Nephron progenitor cell (in vitro differentiated cells): ENCODE measurements around the gene S100A4.
A peak's percentile ranks its signal among the peaks of the same experiment; 100 is the strongest.

Experiments used
- DNase-seq: peaks from one replicate; pipeline ENCODE4 v3.0.0; 2021
- H3K27ac Mint-ChIP-seq: 2 replicates; pipeline ENCODE4 v1.8.0; 2021; ENCODE audit warnings: mild to moderate bottlenecking, moderate library complexity, mixed read lengths
- H3K27me3 Mint-ChIP-seq: 2 replicates; pipeline ENCODE4 v1.8.0; 2021; ENCODE audit warnings: mild to moderate bottlenecking, low read depth, mixed read lengths; ENCODE audit not compliant: poor library complexity
- H3K36me3 Mint-ChIP-seq: 2 replicates; pipeline ENCODE4 v1.8.0; 2021; ENCODE audit warnings: low read depth, mixed read lengths
- H3K4me1 Mint-ChIP-seq: 2 replicates; pipeline ENCODE4 v1.8.0; 2021; ENCODE audit warnings: mixed read lengths
- H3K4me3 Mint-ChIP-seq: 2 replicates; pipeline ENCODE4 v1.8.0; 2021; ENCODE audit warnings: mild to moderate bottlenecking, moderate library complexity, mixed read lengths
- H3K9me3 Mint-ChIP-seq: 2 replicates; pipeline ENCODE4 v1.8.0; 2021; ENCODE audit warnings: mild to moderate bottlenecking, moderate library complexity, mixed read lengths
- CTCF ChIP-seq: fragments of 200-600 bp; sonication (generic); IDR thresholded peaks from 2 replicates; pipeline ENCODE4 v1.5.0; 2021; ENCODE audit warnings: antibody characterized with exemption

Gene S100A4

GRCh38 chr1:153557877-153558276, 12.3 kb upstream of the S100A4 start:
- H3K9me3 Mint-ChIP-seq: no peaks in the 10 kb centered on the region
- H3K27ac Mint-ChIP-seq: no peak overlapping the region
- H3K27me3 Mint-ChIP-seq: peaks cover 8% of the 10 kb centered on the region
- no peaks in the 10 kb centered on the region for H3K36me3 Mint-ChIP-seq
- no peak overlapping the region for H3K4me3 Mint-ChIP-seq
- H3K4me1 Mint-ChIP-seq: peaks cover 18% of the 10 kb centered on the region
- DNase-seq: no peak
- TF ChIP-seq CTCF: no peak

GRCh38 chr1:153556348-153556747, 10.7 kb upstream of the S100A4 start:
- Mint-ChIP-seq H3K27me3 (peaks cover 8% of the 10 kb centered on the region), H3K4me1 (peaks cover 26% of the 10 kb centered on the region), H3K27ac (no peak overlapping the region), H3K4me3 (no peak overlapping the region), H3K36me3 (no peaks in the 10 kb centered on the region), H3K9me3 (no peaks in the 10 kb centered on the region)
- no peak for DNase-seq
- TF ChIP-seq CTCF: no peak

- Mint-ChIP-seq H3K9me3 (no peaks in the 10 kb centered on the region), H3K36me3 (no peaks in the 10 kb centered on the region), H3K4me1 (peaks cover 49% of the 10 kb centered on the region), H3K4me3 (no peak overlapping the region), H3K27me3 (peaks cover 6% of the 10 kb centered on the region), H3K27ac (peak overlapping the region; percentile 95)
- DNase-seq: no peak
- no peak for TF ChIP-seq CTCF
Measured at GRCh38 chr1:153553830-153554541, 8.4 kb upstream of the S100A4 start.

GRCh38 chr1:153553096-153553495, 7.5 kb upstream of the S100A4 start:
- no peak for DNase-seq

GRCh38 chr1:153552335-153552734, 6.7 kb upstream of the S100A4 start:
- peaks cover 3% of the 10 kb centered on the region for H3K27me3 Mint-ChIP-seq
- H3K36me3 Mint-ChIP-seq: no peaks in the 10 kb centered on the region
- no peak for TF ChIP-seq CTCF
- H3K9me3 Mint-ChIP-seq: no peaks in the 10 kb centered on the region
- no peak overlapping the region for H3K4me3 Mint-ChIP-seq
- H3K27ac Mint-ChIP-seq: no peak overlapping the region
- peaks cover 66% of the 10 kb centered on the region for H3K4me1 Mint-ChIP-seq
- no peak for DNase-seq

More at GRCh38 chr1:153553096-153553495, 7.5 kb upstream of the S100A4 start:
- no peak for TF ChIP-seq CTCF
- Mint-ChIP-seq H3K4me3 (no peak overlapping the region), H3K4me1 (peaks cover 58% of the 10 kb centered on the region), H3K27ac (no peak overlapping the region), H3K9me3 (no peaks in the 10 kb centered on the region), H3K27me3 (peaks cover 6% of the 10 kb centered on the region), H3K36me3 (no peaks in the 10 kb centered on the region)
